ENCODE results near the gene KLHL24. TPM values are rescaled to one million over a fixed set of nuclear protein-coding genes. Genes with fewer than 3 reads are reported as not detected.

The KLHL24 gene
- total and polyA plus RNA-seq, 2 of the 13 experiments (the other 11 are each of a cell fraction or from before 2014, with no cell fraction given): 6.9 to 15.7 TPM

GRCh38 chr3:183697610-183698317 lies 62.3 kb downstream of the KLHL24 start, which contains the start of gene YEATS2 (continued):
- TF ChIP-seq UBTF (CRISPR knock-in tag; IDR thresholded peaks at IDR 0.05) (peak; percentile 74; the same call in 1 of the 2 replicates), ZNF318 (CRISPR knock-in tag; IDR thresholded peaks at IDR 0.05) (no peak), ZBTB46 (CRISPR knock-in tag; IDR thresholded peaks at IDR 0.05; ENCODE audit: borderline replicate concordance) (no peak), NFYC (CRISPR knock-in tag; IDR thresholded peaks at IDR 0.05) (no peak; the same call in 1 of the 2 replicates), ZNF644 (CRISPR knock-in tag; IDR thresholded peaks at IDR 0.05; ENCODE audit: low read depth) (no peak), ZNF75D (CRISPR knock-in tag; IDR thresholded peaks at IDR 0.05; ENCODE audit: borderline replicate concordance) (no peak), WIZ (CRISPR knock-in tag; IDR thresholded peaks at IDR 0.05) (no peak), CSRNP2 (CRISPR knock-in tag; conservative IDR thresholded peaks at IDR 0.05; ENCODE audit: low read depth) (no peak), BCLAF1 (IDR thresholded peaks at IDR 0.05) (no peak), ZNF776 (CRISPR knock-in tag; IDR thresholded peaks at IDR 0.05) (peak; percentile 69; the same call in 1 of the 2 replicates), ZNF121 (CRISPR knock-in tag; IDR thresholded peaks at IDR 0.05) (no peak)

All from HepG2 (cell line).